ENCODE data around the gene DYSF. TPM values are rescaled to one million over a fixed set of nuclear protein-coding genes. Genes with fewer than 3 reads are reported as not detected.

DYSF gene
- polyA plus RNA-seq, 1 experiment = 1.3 TPM

GRCh38 chr2:71598526-71598925, 145.2 kb downstream of the DYSF start:
- ChIA-PET POLR2A (no interaction called here), CTCF (interaction anchor here (1.2 to 1.4 kb wide), 3 partner anchors 9 to 551 kb away, joined by 3 to 4 read pairs (median 3); no protein-coding TSS in a partner anchor)
- no peaks in the 10 kb centered on the region for H3K36me3 ChIP-seq (ENCODE audit: control insufficient read depth, insufficient read depth, low read length)
- H3K4me3 ChIP-seq (ENCODE audit: low read depth, low read length) = no peak overlapping the region
- H3K27me3 ChIP-seq (ENCODE audit: control insufficient read depth, insufficient read depth, low read length) = peaks cover 24% of the 10 kb centered on the region
- no peak for DNase-seq (ENCODE audit: low read depth)
- TF ChIP-seq CTCF (IDR thresholded peaks at IDR 0.05; ENCODE audit: insufficient read depth, low read depth, low read length) = no peak

- Histone ChIP-seq H3K27me3 (ENCODE audit: control insufficient read depth, insufficient read depth, low read length) (peaks cover 21% of the 10 kb centered on the region), H3K4me3 (ENCODE audit: low read depth, low read length) (no peak overlapping the region), H3K36me3 (ENCODE audit: control insufficient read depth, insufficient read depth, low read length) (no peaks in the 10 kb centered on the region)
- CTCF ChIA-PET = interaction anchor here (1.2 kb wide), 1 partner anchor 8 kb away, joined by 3 read pairs; no protein-coding TSS in a partner anchor
- POLR2A ChIA-PET = no interaction called here
- TF ChIP-seq CTCF (IDR thresholded peaks at IDR 0.05; ENCODE audit: insufficient read depth, low read depth, low read length) = no peak
- no peak for DNase-seq (ENCODE audit: low read depth)
Observed at GRCh38 chr2:71599038-71599437, 145.7 kb downstream of the DYSF start.

GRCh38 chr2:71599646-71600236, 146.4 kb downstream of the DYSF start:
- Histone ChIP-seq H3K27me3 (ENCODE audit: control insufficient read depth, insufficient read depth, low read length) (peaks cover 20% of the 10 kb centered on the region), H3K36me3 (ENCODE audit: control insufficient read depth, insufficient read depth, low read length) (no peaks in the 10 kb centered on the region), H3K4me3 (ENCODE audit: low read depth, low read length) (no peak overlapping the region)
- TF ChIP-seq CTCF (IDR thresholded peaks at IDR 0.05; ENCODE audit: insufficient read depth, low read depth, low read length) = no peak
- POLR2A ChIA-PET = no interaction called here
- no peak for DNase-seq (ENCODE audit: low read depth)
- CTCF ChIA-PET = no interaction called here

- POLR2A ChIA-PET = no interaction called here
- TF ChIP-seq CTCF (IDR thresholded peaks at IDR 0.05; ENCODE audit: insufficient read depth, low read depth, low read length) = no peak
- H3K27me3 ChIP-seq (ENCODE audit: control insufficient read depth, insufficient read depth, low read length) = peaks cover 22% of the 10 kb centered on the region
- no peak for DNase-seq (ENCODE audit: low read depth)
- no peak overlapping the region for H3K4me3 ChIP-seq (ENCODE audit: low read depth, low read length)
- no peaks in the 10 kb centered on the region for H3K36me3 ChIP-seq (ENCODE audit: control insufficient read depth, insufficient read depth, low read length)
- CTCF ChIA-PET = no interaction called here
Observed at GRCh38 chr2:71600555-71600954, 147.2 kb downstream of the DYSF start.

GRCh38 chr2:71601136-71602114, 148.1 kb downstream of the DYSF start:
- Histone ChIP-seq H3K36me3 (ENCODE audit: control insufficient read depth, insufficient read depth, low read length) (no peaks in the 10 kb centered on the region), H3K27me3 (ENCODE audit: control insufficient read depth, insufficient read depth, low read length) (peaks cover 19% of the 10 kb centered on the region), H3K4me3 (ENCODE audit: low read depth, low read length) (no peak overlapping the region)
- DNase-seq (ENCODE audit: low read depth) = no peak
- no peak for TF ChIP-seq CTCF (IDR thresholded peaks at IDR 0.05; ENCODE audit: insufficient read depth, low read depth, low read length)
- ChIA-PET CTCF (interaction anchor here (0.9 kb wide), 1 partner anchor 52 kb away, joined by 4 read pairs; no protein-coding TSS in a partner anchor), POLR2A (no interaction called here)
